Cardiac muscle cell (in vitro differentiated cells and primary cell): Measurements from ENCODE around the gene SND1. TPM values are rescaled to one million over a fixed set of nuclear protein-coding genes. Genes with fewer than 3 reads are reported as not detected.
A peak's percentile ranks its signal among the peaks of the same experiment; 100 is the strongest.

Experiments
- DNase-seq, 2 donors: peaks; one replicate each; pipeline versions ENCODE4 v3.0.0 to v3.0.0-alpha.2; 2010 to 2017; ENCODE audit warnings: low read depth in 1 of 2, low spot score in 1 of 2
- H3K27ac ChIP-seq: fragments of 200-600 bp; sonication (generic); 2 replicates; pipeline ENCODE4 v1.5.1; 2016
- H3K27me3 ChIP-seq: fragments of 200-600 bp; sonication (generic); 2 replicates; pipeline ENCODE4 v1.6.0; 2016; ENCODE audit warnings: control low read depth
- H3K36me3 ChIP-seq: fragments of 200-600 bp; sonication (generic); 2 replicates; pipeline ENCODE4 v1.5.1; 2016; ENCODE audit warnings: control low read depth
- H3K4me1 ChIP-seq: fragments of 200-600 bp; sonication (generic); 2 replicates; pipeline ENCODE4 v1.8.1; 2017; ENCODE audit warnings: low read depth, mild to moderate bottlenecking, mixed run types
- H3K4me3 ChIP-seq: fragments of 200-600 bp; sonication (generic); 2 replicates; pipeline ENCODE4 v1.5.1; 2016; ENCODE audit warnings: mild to moderate bottlenecking
- H3K9me3 ChIP-seq: fragments of 200-600 bp; sonication (generic); 2 replicates; pipeline ENCODE4 v1.5.1; 2017; ENCODE audit warnings: low read depth, mild to moderate bottlenecking, control low read depth
- CTCF ChIP-seq: IDR thresholded peaks from 2 replicates; pipeline ENCODE4 v1.5.1; 2012; ENCODE audit warnings: low read depth, mild to moderate bottlenecking, low read length
- polyA plus RNA-seq: library from polyadenylated mRNA; unstranded; fragments of >200 nt; fragmentation: Nextera tagmentation; extraction: Ambion mirVana; gene quantifications from 2 replicates; pipeline ENCODE4 v1.2.1, GENCODE V29; 2016
- total RNA-seq: library from RNA; depleted of rRNA; stranded (reverse); fragments of >200 nt; gene quantifications from 2 replicates; pipeline ENCODE4 v1.2.3, GENCODE V29; 2016

Gene SND1
- total and polyA plus RNA-seq, 2 experiments from 2014 or later: 114 to 172 TPM

- no peak for DNase-seq
- no peaks in the 10 kb centered on the region for H3K9me3 ChIP-seq
- H3K4me3 ChIP-seq: no peak overlapping the region
- no peaks in the 10 kb centered on the region for H3K36me3 ChIP-seq
- H3K4me1 ChIP-seq: peaks cover 87% of the 10 kb centered on the region
- peak overlapping the region; percentile 86 for H3K27ac ChIP-seq
- H3K27me3 ChIP-seq: no peaks in the 10 kb centered on the region
- no peak for TF ChIP-seq CTCF
Observed at GRCh38 chr7:127891144-127891543, 239.2 kb downstream of the SND1 start.

- no peaks in the 10 kb centered on the region for H3K36me3 ChIP-seq
- H3K4me1 ChIP-seq: peaks cover 87% of the 10 kb centered on the region
- no peak overlapping the region for H3K4me3 ChIP-seq
- no peak for TF ChIP-seq CTCF
- H3K9me3 ChIP-seq: no peaks in the 10 kb centered on the region
- DNase-seq: no peak
- H3K27ac ChIP-seq: peak overlapping the region; percentile 86
- H3K27me3 ChIP-seq: no peaks in the 10 kb centered on the region
Observed at GRCh38 chr7:127891854-127892438, 240.0 kb downstream of the SND1 start.

- peaks cover 81% of the 10 kb centered on the region for H3K4me1 ChIP-seq
- H3K9me3 ChIP-seq: no peaks in the 10 kb centered on the region
- DNase-seq: peak in 1 of 2 donors; percentile 71
- H3K4me3 ChIP-seq: no peak overlapping the region
- no peaks in the 10 kb centered on the region for H3K27me3 ChIP-seq
- no peaks in the 10 kb centered on the region for H3K36me3 ChIP-seq
- H3K27ac ChIP-seq: peak overlapping the region; percentile 86
- TF ChIP-seq CTCF: no peak
Observed at GRCh38 chr7:127892488-127893314, 240.7 kb downstream of the SND1 start.

- TF ChIP-seq CTCF: no peak
- Histone ChIP-seq H3K27me3 (no peaks in the 10 kb centered on the region), H3K4me1 (peaks cover 74% of the 10 kb centered on the region), H3K9me3 (no peaks in the 10 kb centered on the region), H3K36me3 (no peaks in the 10 kb centered on the region), H3K27ac (no peak overlapping the region), H3K4me3 (no peak overlapping the region)
- no peak for DNase-seq
Observed at GRCh38 chr7:127893547-127893946, 241.6 kb downstream of the SND1 start.

GRCh38 chr7:127894588-127894987 is 242.6 kb downstream of the SND1 start:
- DNase-seq: no peak
- H3K4me3 ChIP-seq: no peak overlapping the region
- H3K4me1 ChIP-seq: peaks cover 63% of the 10 kb centered on the region

More at GRCh38 chr7:127894588-127894987, 242.6 kb downstream of the SND1 start:
- no peaks in the 10 kb centered on the region for H3K9me3 ChIP-seq
- H3K27me3 ChIP-seq: no peaks in the 10 kb centered on the region
- no peak overlapping the region for H3K27ac ChIP-seq
- H3K36me3 ChIP-seq: no peaks in the 10 kb centered on the region
- no peak for TF ChIP-seq CTCF
